Mesendoderm (in vitro differentiated cells): ENCODE data around the gene SEC16B.

Source experiments
- DNase-seq: peaks from one replicate; pipeline ENCODE4 v3.0.0; 2013
- H2AK5ac ChIP-seq: 2 replicates; pipeline ENCODE4 v1.6.1; 2013; ENCODE audit warnings: low read length, inconsistent platforms
- H2BK120ac ChIP-seq: 2 replicates; pipeline ENCODE4 v1.6.1; 2013; ENCODE audit warnings: low read depth, mild to moderate bottlenecking, low read length, moderate library complexity, mixed read lengths
- H2BK15ac ChIP-seq: replicated peaks from 2 replicates; pipeline ENCODE4 v1.6.1; 2013; ENCODE audit warnings: low read depth, mild to moderate bottlenecking, moderate library complexity
- H2BK5ac ChIP-seq: 2 replicates; pipeline ENCODE4 v1.6.1; 2013; ENCODE audit warnings: low read length, inconsistent platforms
- H3K18ac ChIP-seq: 2 replicates; pipeline ENCODE4 v1.6.1; 2013; ENCODE audit warnings: mild to moderate bottlenecking, low read length, mixed read lengths
- H3K23ac ChIP-seq: one replicate; pipeline ENCODE4 v1.6.1; 2013; ENCODE audit warnings: low read length
- H3K27ac ChIP-seq: 2 replicates; pipeline ENCODE4 v1.5.1; 2013; ENCODE audit warnings: low read depth, mild to moderate bottlenecking, inconsistent platforms, low read length, moderate library complexity
- H3K27me3 ChIP-seq: 2 replicates; pipeline ENCODE4 v1.6.1; 2013; ENCODE audit warnings: low read length, control low read depth, mild to moderate bottlenecking, inconsistent platforms; ENCODE audit not compliant: insufficient read depth, poor library complexity
- H3K36me3 ChIP-seq: 2 replicates; pipeline ENCODE4 v1.6.1; 2013; ENCODE audit warnings: low read length, inconsistent platforms; ENCODE audit not compliant: control insufficient read depth, insufficient read depth
- H3K4ac ChIP-seq: one replicate; pipeline ENCODE4 v1.6.1; 2013; ENCODE audit warnings: low read depth, mild to moderate bottlenecking, low read length, moderate library complexity
- H3K4me1 ChIP-seq: 2 replicates; pipeline ENCODE4 v1.6.1; 2013; ENCODE audit warnings: low read depth, low read length, inconsistent platforms; ENCODE audit not compliant: control insufficient read depth
- H3K4me2 ChIP-seq: 2 replicates; pipeline ENCODE4 v1.6.1; 2013; ENCODE audit warnings: low read length
- H3K4me3 ChIP-seq: 2 replicates; pipeline ENCODE4 v1.5.1; 2013; ENCODE audit warnings: mild to moderate bottlenecking, low read length
- H3K56ac ChIP-seq: one replicate; pipeline ENCODE4 v1.6.1; 2013; ENCODE audit warnings: low read length
- H3K79me1 ChIP-seq: 2 replicates; pipeline ENCODE4 v1.6.1; 2013; ENCODE audit warnings: low read length, inconsistent platforms
- H3K79me2 ChIP-seq: 2 replicates; pipeline ENCODE4 v1.6.1; 2013; ENCODE audit warnings: mild to moderate bottlenecking, low read length; ENCODE audit not compliant: control insufficient read depth, insufficient read depth
- H3K9ac ChIP-seq: 2 replicates; pipeline ENCODE4 v1.6.1; 2013; ENCODE audit warnings: low read length, inconsistent platforms
- H4K5ac ChIP-seq: one replicate; pipeline ENCODE4 v1.6.1; 2013; ENCODE audit warnings: low read length
- H4K8ac ChIP-seq: one replicate; pipeline ENCODE4 v1.6.1; 2013; ENCODE audit warnings: low read depth, mild to moderate bottlenecking, control low read depth, low read length, moderate library complexity
- WGBS: extraction: QIAGEN DNeasy Blood & Tissue Kit; methylation state at CpG from one replicate; pipeline ENCODE4 v1.1.7; 2013; ENCODE audit warnings: low lambda C conversion rate, missing lambda C conversion rate; ENCODE audit not compliant: insufficient coverage; ENCODE audit errors: extremely low coverage; 5-methylcytosine and 5-hydroxymethylcytosine counted together

The SEC16B gene

DNA sequence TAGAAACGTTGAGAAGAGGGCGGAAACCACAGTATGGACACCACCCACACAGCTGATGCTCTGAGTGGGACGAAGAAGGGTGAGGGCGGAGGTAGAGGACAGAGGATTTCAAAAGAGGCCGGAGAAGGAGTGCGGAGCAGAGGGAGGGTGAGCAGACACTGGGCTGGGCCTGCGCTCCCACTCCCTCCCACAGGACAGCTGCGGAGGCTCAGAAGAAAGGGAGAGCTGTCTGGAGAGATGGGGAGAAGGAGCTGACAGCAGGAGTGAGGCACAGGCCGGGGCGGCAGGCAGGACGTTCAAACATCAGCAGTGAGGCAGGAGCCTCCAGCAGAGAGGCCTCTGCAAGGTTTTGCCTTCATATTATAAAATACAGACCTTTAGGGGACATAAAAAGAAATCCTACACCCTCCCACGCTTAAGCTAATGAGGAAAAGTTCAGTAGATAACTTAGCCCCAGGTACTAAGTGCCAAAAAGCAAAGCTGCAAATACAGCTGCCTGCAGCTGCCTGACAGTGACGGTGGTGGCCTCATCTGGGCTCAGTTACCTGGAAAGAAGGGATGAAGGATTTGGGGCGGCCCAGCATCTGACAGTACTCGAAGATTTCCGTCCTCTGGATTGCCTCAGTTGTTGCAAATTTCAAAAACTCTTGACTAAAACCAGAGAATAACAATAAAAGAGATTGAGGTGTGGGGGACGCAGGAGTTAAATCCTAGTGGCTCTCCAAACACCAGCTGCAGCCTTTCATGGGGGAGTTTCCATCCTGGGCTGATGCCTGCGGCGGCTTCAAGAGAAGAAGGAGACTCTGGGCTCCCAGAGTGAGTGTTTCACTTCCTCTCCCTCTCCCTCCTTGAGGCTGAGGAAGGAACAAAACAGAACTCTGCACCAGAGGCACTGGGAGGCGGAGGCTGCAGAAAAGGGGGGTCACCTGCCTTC, 25.6 kb downstream of the SEC16B start:
- Histone ChIP-seq H2BK5ac (no peak overlapping the region), H3K36me3 (no peaks in the 10 kb centered on the region), H3K4me3 (no peak overlapping the region), H3K56ac (no peak overlapping the region), H3K9ac (no peak overlapping the region), H3K18ac (no peak overlapping the region), H4K5ac (no peak overlapping the region), H3K27me3 (no peaks in the 10 kb centered on the region), H3K27ac (no peak overlapping the region), H2BK15ac (no peak overlapping the region), H4K8ac (no peak overlapping the region), H3K4me2 (no peak overlapping the region), H3K4ac (no peak overlapping the region), H2BK120ac (no peak overlapping the region), H3K23ac (no peak overlapping the region), H2AK5ac (no peak overlapping the region), H3K79me1 (no peaks in the 10 kb centered on the region), H3K4me1 (no peaks in the 10 kb centered on the region), H3K79me2 (no peaks in the 10 kb centered on the region)
- no peak for DNase-seq
- WGBS: no CpG with 5 or more reads among the region's 20 CpGs

DNA sequence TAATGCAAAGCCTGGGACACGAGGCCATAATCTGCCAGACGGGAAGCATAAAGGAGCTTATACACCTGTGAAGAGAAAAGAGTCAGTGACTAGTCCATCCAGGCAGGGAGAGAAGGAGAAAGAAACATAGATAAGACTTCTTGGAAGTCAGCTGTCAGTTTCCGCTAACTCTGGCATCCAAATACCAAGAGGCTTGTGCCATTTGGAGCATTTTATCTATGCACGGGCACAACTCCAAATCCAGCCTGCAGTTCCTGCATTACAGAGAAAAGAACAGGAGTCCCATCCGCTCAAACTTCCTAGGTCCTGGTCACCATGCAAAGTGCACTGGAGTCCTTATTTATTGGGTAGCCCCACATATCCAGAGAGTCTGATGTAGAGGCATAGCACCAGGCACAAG, 27.9 kb downstream of the SEC16B start:
- Histone ChIP-seq H4K5ac (no peak overlapping the region), H3K56ac (no peak overlapping the region), H2BK15ac (no peak overlapping the region), H3K36me3 (no peaks in the 10 kb centered on the region), H3K4me1 (no peaks in the 10 kb centered on the region), H2BK5ac (no peak overlapping the region), H2AK5ac (no peak overlapping the region), H3K9ac (no peak overlapping the region), H3K4me3 (no peak overlapping the region), H3K4me2 (no peak overlapping the region), H3K27me3 (no peaks in the 10 kb centered on the region), H3K79me2 (no peaks in the 10 kb centered on the region), H3K79me1 (no peaks in the 10 kb centered on the region), H3K23ac (no peak overlapping the region), H4K8ac (no peak overlapping the region), H3K27ac (no peak overlapping the region), H2BK120ac (no peak overlapping the region), H3K18ac (no peak overlapping the region), H3K4ac (no peak overlapping the region)
- DNase-seq: no peak
- WGBS: no CpG with 5 or more reads among the region's 5 CpGs

DNA sequence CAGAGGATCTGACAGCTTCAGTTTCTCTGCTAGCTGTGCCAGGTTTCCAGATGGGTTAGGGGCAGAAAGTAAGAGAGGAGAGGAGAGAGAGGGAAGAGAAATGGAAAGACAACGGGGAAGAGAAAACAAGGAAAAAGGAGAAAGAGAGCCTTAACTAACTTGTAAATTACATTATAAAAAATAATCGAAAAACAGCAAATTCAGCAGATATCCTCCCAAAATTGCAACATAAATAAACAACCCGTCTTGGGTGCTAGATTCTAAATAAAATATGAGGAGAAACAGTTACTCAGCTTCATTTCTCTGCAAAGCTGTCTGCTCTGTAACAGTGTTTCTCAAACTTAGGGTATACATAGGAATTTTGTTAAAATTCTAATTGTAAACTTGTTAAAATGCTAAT, 29.2 kb downstream of the SEC16B start:
- H3K4me2 ChIP-seq: no peak overlapping the region
- no peak overlapping the region for H2BK5ac ChIP-seq
- no peak for DNase-seq
- no peak overlapping the region for H3K9ac ChIP-seq
- H3K56ac ChIP-seq: no peak overlapping the region
- no peak overlapping the region for H4K8ac ChIP-seq
- H2BK120ac ChIP-seq: no peak overlapping the region
- H3K36me3 ChIP-seq: no peaks in the 10 kb centered on the region
- H4K5ac ChIP-seq: no peak overlapping the region
- no peak overlapping the region for H3K18ac ChIP-seq
- no peak overlapping the region for H2BK15ac ChIP-seq
- H3K23ac ChIP-seq: no peak overlapping the region
- no peaks in the 10 kb centered on the region for H3K27me3 ChIP-seq
- no peaks in the 10 kb centered on the region for H3K79me2 ChIP-seq
- H3K79me1 ChIP-seq: no peaks in the 10 kb centered on the region
- H3K4me1 ChIP-seq: no peaks in the 10 kb centered on the region
- H2AK5ac ChIP-seq: no peak overlapping the region
- H3K4me3 ChIP-seq: no peak overlapping the region
- no peak overlapping the region for H3K27ac ChIP-seq
- WGBS: no CpG with 5 or more reads among the region's 3 CpGs
- no peak overlapping the region for H3K4ac ChIP-seq

DNA sequence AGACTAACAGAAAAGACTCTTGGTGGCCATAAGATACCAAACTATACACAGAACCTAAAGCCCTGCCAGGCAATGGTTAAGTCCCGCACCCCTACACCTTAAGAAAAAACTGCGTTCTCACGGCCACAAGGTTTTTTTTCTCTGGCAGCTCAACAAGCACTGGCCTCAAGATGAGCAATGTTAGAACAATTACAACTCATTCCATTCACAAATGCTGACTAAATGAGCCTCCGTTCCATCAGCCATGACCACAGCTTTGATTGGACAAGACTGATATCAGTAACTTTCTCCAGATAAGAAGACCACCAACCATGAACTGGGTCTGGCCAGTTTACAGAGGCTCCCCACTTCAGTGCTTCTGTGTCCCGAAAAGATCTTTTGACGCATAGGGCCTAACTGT, 31.9 kb downstream of the SEC16B start:
- Histone ChIP-seq H3K4me2 (no peak overlapping the region), H3K79me1 (no peaks in the 10 kb centered on the region), H3K4ac (no peak overlapping the region), H3K23ac (no peak overlapping the region), H3K9ac (no peak overlapping the region), H4K8ac (no peak overlapping the region), H3K79me2 (no peaks in the 10 kb centered on the region), H3K27me3 (no peaks in the 10 kb centered on the region), H2BK5ac (no peak overlapping the region), H3K4me1 (no peaks in the 10 kb centered on the region), H3K4me3 (no peak overlapping the region), H2BK15ac (no peak overlapping the region), H2AK5ac (no peak overlapping the region), H3K36me3 (no peaks in the 10 kb centered on the region), H3K56ac (no peak overlapping the region), H2BK120ac (no peak overlapping the region), H3K18ac (no peak overlapping the region), H4K5ac (no peak overlapping the region), H3K27ac (no peak overlapping the region)
- DNase-seq: peak; percentile 40
- WGBS: no CpG with 5 or more reads among the region's 6 CpGs

DNA sequence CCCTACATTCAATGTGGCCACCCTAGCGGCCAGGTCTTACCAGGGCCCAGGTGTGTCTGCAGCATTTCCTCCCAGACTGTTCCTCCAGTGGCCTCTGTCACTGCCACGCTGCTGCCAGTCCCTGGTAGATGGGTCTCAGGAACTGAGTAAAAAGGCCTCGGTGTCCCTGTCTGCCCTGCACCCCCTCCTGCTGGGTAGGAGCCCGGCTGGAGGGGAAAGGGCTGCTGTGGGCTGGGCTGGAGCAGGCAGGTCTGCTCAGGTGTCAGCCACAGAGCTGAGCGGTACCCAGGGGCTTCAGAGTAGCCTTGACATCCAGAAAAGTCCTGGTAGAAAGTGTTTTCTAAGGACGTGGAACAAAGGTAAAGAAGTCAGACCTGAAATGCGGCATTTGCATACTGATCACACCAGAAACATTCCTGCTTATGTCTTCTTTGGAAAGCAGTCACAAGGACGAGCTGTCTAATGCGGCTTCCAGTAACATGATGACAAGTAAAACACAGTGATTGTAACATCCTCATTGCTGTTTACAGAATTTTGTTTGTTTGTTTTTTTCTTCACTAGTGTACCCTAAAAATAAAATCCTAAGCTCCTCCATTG, 32.6 kb downstream of the SEC16B start:
- H2BK15ac ChIP-seq: no peak overlapping the region
- H3K79me1 ChIP-seq: no peaks in the 10 kb centered on the region
- H3K27ac ChIP-seq: no peak overlapping the region
- no peaks in the 10 kb centered on the region for H3K4me1 ChIP-seq
- H3K56ac ChIP-seq: no peak overlapping the region
- no peak for DNase-seq
- H3K4ac ChIP-seq: no peak overlapping the region
- H3K23ac ChIP-seq: no peak overlapping the region
- H2BK120ac ChIP-seq: no peak overlapping the region
- no CpG with 5 or more reads among the region's 9 CpGs for WGBS
- no peak overlapping the region for H3K18ac ChIP-seq
- H2AK5ac ChIP-seq: no peak overlapping the region
- H3K79me2 ChIP-seq: no peaks in the 10 kb centered on the region
- H2BK5ac ChIP-seq: no peak overlapping the region
- no peak overlapping the region for H3K4me3 ChIP-seq
- no peaks in the 10 kb centered on the region for H3K36me3 ChIP-seq
- no peak overlapping the region for H3K4me2 ChIP-seq
- H4K8ac ChIP-seq: no peak overlapping the region
- no peak overlapping the region for H3K9ac ChIP-seq
- H4K5ac ChIP-seq: no peak overlapping the region
- no peaks in the 10 kb centered on the region for H3K27me3 ChIP-seq
